ENCODE results near the gene CDC42BPA. TPM values are rescaled to one million over a fixed set of nuclear protein-coding genes. Genes with fewer than 3 reads are reported as not detected.
"Not testable (repeated sequence)": the region's sequence is repeated elsewhere in the genome, so short reads cannot be mapped to it uniquely, and the experiment has no call there.

CDC42BPA gene
- total RNA-seq, 1 donor from 2014 or later, result 202 TPM

DNA sequence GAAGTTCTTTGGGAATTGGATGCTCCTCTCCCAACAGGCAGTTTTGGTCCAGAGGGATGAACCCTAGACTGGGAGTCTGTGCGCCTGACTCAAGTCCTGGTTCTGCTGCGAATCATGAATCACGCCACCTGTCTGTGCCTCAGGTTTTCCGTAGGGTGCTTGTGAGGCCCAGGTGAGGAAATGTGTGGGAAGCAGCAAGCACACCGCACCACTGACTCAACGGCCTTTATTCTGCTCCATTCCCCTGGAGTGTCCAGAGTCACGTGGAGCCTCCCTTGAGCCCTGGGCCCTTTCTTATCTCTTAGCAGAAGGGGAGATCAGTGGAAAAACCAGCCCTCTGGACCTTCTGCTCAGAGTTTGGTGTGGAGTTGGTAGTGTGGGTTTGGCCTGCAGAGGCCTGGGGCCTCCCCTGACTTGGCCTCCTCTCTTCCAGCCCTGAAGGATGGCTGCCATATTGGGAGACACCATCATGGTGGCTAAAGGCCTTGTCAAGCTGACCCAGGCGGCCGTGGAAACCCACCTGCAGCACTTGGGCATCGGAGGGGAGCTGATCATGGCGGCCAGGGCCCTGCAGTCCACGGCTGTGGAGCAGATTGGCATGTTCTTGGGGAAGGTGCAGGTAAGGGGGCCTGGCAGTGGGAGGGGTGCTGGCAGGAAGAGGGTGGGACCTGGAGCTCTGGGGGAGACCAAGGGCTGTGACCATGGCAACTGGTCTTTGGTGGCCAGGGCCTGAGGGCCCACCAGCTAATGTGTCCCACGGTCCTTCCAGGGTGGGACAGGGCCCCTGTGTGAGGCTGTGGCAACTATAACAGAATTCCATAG, 357.1 kb downstream of the CDC42BPA start:
- no peak for DNase-seq

DNA sequence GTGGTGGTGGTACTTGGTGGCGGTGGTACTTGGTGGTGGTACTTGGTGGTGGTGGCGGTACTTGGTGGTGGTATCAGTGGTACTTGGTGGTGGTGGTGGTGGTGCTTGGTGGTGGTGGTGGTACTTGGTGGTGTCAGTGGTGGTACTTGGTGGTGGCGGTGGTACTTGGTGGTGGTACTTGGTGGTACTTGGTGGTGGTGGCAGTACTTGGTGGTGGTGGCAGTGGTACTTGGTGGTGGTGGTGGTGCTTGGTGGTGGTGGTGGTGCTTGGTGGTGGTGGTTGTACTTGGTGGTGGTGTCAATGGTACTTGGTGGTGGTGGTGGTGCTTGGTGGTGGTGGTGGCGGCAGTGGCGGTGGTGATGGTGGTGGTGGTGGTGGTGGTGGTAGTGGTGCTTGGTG, 358.0 kb downstream of the CDC42BPA start:
- DNase-seq, result no peak

DNA sequence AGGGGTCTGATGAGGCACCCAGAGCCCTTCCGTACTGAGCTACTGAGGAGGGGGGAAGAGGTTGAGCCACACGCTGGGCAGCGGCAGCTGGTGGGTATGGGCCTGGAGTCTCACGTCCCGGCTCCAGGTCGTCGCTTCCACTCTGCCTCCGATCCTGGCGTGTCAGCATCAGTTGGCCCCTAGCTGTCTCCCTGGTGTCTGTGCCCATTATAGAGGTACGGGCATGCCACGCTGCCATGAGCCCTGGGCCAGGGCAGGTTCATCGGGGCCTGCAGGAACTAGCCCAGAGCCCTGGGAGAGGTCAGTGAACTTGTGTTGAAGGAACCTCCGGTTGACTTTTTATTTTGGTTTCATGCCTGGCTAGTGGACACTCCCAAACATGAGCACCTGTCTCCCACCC, 360.0 kb downstream of the CDC42BPA start:
- DNase-seq, result no peak

DNA sequence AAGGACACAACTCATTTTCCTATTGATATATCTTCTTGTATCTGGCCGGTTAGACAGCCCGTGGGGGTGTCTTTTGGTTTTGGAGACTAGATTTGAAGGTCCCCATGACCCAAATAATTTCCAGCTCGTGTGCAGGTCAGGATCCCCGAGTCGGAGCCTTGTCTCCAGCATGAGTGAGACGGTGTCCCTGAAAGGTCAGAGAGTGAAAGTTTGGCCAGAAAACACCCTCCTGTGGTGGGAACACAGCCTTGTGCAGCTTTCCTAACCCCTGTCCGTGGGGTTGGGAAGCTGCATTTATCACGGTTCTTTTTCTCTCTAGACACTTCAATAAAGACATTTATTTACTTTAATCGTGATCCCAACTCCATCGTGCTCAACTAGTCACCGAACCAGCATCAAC, 360.6 kb downstream of the CDC42BPA start:
- DNase-seq, result no peak

DNA sequence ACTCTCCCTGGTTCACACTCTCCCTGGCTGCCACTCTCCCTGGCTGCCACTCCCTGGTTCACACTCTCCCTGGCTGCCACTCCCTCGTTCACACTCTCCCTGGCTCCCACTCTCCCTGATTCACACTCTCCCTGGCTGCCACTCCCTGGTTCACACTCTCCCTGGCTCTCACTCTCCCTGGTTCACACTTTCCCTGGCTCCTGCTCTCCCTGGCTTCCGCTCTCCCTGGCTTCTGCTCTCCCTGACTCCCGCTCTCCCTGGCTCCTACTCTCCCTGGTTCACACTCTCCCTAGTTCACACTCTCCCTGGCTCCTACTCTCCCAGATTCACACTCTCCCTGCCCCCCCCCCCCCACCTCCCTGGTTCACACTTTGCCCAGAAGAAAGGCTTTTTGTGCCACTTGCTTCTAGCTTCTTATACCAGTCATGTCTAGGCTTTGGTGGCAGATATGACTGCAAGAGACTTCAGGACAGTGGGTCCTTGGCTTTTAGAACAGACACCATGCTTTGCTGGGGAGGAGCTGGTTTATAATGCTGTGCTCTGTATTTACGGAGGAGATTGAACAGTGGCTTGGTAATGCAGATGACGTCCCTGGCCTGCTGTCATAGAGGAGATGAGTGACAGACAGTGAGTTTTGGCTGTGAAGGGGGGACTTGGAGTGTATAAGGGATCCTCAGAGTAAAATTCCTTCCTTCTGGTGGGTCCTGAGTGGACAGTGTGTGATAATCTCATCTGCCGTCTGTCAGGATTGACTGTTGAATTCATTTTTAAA, 361.2 kb downstream of the CDC42BPA start:
- no peak for DNase-seq

DNA sequence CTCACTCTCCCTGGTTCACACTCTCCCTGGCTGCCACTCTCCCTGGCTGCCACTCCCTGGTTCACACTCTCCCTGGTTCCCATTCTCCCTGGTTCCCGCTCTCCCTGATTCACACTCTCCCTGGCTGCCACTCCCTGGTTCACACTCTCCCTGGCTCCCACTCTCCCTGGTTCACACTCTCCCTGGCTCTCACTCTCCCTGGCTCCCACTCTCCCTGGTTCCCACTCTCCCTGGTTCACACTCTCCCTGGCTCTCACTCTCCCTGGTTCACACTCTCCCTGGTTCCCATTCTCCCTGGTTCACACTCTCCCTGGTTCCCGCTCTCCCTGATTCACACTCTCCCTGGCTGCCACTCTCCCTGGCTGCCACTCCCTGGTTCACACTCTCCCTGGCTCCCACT, 362.4 kb downstream of the CDC42BPA start:
- not testable (repeated sequence) for DNase-seq

DNA sequence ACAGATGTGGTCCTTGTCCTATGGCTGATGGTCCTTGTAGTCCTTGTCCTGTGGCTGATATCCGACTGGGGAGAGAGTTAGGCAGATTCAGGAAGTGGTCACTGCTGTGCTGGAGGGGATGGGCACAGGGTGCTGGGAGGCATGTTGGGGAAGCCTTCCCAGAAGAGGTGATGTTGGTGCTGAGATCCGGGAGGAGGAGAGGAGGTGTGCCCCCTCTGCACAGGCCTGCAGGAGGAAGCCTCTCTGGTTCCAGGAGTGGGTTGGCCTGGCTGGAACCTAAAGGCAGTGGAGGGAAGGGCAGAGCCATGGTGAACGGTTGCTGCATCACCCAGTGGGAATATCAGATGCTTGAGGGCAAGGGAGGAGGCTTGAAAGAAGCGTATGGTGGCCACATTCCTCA, 363.5 kb downstream of the CDC42BPA start:
- DNase-seq, result no peak

DNA sequence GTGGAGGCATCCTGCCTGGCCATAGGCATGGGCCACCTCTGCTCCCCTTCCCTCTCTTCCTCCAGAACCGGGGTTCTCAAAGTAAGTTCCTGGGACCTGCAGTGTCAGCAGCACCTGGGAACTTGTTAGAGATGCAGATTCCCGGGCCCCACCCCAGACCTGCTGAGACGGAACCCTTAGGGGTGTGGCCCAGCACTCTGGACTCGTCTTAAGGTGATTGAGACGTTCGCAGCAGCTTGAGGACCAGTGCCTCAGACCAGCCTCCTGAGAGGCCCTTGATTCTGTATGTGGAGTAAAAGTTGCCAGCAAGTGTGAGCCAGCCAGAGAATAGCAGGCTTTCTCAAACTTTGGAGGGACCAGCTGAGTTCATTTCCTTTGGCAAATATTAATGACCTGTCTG, 364.0 kb downstream of the CDC42BPA start:
- DNase-seq, result no peak

DNA sequence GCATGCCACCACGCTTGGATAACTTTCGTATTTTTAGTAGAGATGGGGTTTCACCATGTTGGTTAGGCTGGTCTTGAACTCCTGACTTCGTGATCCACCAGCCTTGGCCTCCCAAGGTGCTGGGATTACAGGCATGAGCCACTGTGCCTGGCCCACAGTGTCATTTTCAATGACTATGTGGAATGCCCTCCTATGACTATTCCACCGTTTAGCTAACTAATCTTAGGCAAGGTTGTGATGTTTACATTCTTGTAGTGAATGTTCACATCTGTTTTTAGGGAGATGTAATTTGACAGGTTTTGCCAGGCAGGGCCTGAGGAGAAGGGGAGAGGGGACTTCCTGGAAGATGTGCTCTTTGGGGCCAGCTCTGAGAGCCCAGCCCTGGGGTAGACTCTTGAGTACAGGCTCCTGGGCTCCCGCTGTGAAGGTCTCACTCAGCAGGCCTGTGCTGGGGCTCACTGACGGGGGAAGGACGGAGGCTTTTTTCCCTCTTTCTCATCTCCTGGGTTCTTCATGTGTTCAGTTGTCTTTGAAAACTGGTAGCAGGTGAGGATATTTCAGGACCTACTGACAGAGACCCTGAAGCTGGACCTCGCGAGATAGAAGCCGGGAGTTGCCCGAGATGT, 365.0 kb downstream of the CDC42BPA start:
- no peak for DNase-seq

DNA sequence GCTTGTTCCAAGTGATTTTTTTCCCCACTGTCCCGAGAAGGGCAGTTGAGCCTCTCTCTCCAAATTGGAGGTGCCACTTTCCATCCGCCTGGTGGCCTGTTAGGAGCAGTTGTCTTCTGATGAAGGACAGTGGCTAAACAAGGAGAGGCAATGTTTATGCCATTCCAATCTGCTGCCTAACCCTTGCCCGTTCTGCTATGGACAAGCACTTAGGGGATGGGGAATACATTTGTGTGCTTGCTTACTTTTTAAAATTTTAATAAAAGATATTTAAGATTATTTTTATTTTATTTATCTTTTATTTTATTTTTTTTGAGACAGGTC, 366.2 kb downstream of the CDC42BPA start:
- DNase-seq, result no peak

DNA sequence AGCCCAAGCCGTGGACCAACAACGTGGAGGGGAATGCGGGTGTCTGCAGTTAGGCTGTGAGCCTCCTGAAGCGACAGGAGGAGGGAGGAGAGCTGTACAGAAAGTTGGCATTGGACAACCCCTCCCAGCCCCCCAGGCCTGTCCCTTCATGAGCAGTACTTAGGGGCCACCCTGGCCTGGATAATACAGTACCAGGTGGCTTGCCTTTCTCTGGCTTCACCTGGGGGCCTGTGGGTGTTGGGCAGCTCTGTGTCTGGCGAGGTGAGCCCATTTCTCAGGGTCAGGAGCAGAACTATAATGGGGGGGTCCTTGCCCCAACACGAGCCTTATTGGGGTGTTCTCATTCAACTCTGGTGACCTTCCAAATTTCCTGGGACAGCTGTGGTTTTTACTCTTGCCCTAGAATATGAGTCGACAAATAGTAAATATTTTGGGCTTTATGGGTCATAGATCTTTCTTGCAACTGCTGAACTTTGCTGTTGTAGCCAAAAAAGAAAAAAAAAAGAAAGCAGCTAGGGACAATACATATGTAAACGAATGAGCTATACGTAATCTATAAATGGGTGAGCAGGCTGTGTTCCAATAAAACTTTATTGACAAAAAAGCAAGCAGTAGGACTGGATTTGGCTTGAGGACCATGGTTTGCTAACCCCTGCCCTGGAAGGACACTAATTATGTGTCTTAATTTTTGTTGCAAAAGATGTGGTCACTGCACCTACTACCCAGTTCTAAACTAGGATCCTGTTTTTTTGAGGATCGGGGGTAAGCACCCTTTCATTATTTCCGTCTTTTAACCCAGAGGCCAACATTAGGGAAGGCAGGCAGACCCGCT, 366.8 kb downstream of the CDC42BPA start:
- DNase-seq, result no peak

DNA sequence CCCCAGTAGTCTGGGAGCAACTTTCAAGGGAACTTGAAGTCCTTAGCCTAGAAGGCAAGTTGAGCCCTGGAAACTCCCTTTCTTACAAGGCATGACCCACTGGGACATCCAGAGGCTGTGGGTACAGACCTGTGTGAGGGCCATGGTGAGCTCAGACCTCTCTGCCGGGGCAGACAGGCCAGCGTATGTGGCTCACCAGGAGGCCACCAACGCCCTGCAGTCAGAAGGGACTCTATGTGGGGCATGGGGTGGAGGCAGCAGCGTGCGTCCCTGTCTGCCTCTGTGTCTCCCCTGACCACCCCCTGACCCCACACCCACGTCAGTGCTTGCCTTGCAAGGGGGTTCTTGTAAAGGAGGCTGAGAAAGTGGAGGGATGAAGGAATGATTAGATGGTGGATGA, 367.4 kb downstream of the CDC42BPA start:
- DNase-seq, result no peak

DNA sequence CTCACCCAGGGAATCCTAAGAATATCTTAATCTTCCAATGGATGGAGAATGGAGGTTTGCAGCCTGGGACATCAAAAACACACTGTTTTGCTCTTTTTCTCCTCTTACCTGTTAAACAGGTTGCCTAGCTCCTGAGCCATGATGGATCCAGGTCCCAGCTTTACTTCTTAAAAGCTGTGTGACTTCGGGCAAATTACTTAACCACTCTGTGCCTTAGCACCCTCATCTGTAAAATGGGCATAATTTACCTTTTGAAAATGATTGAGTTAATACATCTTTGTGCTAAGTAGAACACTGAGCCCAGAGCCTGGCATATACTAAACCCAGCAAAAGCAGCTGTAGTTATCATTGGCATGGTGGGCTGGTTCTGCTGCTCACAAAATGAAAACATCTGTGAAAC, 368.0 kb downstream of the CDC42BPA start:
- DNase-seq, result no peak

DNA sequence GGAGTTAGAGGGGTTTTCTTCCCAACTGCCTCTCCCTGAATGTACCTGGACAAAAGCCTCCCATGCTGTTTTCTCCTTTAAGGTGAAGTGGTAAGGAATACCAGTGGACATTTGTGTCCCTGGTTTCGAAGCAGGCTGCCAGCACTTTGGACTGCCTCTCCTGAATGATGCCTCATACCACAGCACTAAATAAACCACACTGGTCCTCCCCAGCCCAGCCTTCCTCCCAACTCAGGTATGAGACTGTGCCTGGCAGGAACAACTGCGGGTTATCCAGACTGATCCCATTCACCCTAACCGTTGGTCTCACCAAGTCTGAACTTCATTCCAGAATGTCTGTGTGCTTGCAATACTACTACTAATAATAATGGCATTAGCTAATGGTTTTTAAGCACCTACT, 368.9 kb downstream of the CDC42BPA start:
- no peak for DNase-seq

DNA sequence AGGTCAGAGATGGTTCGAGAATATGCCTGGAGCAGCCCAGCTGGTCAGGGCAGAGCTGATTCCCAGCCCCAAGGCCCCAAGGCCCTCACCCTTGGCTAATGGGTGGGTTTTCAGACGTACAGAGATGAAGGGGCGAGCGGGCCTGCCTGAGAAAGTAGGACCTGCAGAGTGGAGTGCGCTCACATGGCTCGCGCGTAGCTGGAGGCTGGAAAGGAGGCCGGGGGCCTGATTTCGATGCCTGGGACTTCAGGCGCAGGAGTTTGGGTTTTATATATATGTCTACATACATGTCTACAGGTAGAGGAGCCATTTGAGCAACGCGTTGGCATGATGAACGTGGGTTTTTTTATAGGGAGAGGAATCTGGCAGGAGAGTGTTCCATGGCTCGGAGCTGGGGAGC, 369.3 kb downstream of the CDC42BPA start:
- no peak for DNase-seq

DNA sequence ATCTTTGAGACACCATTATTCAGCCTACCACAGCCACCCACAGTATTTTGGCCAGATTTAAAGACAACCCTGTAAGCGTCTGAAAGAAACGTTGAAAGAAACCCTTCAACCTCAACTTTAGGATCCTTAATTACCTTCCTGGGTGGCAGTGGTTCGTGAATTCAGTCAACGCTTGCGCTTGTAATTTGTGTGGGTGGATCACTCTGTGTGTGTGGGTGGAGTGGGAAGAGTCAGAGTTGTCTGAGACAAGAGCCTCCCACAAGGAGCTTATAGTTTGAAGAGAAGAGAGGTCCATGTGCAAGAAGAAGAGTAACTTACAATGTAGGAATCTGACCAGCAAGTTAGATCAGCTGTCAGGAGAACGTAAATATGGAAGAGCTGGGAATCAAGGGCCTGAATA, 369.8 kb downstream of the CDC42BPA start:
- no peak for DNase-seq

DNA sequence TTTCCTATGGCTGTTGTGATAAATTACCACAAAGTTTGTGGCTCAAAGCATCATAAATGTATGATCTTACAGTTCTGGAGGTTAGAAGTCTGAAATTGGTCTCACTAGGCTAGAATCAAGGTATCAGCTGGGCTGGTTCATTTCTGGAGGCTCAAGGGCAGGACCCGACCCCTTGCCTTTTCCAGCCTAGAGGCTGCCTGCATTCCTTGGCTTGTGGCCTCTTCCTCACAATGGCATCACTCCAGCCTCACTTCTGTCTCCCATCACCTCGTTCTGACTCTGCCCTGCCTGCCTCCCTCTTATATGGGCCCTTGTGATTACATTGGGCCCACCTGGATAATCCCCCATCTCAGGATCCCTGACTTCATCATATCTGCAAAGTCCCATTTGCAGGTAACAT, 370.2 kb downstream of the CDC42BPA start:
- no peak for DNase-seq

DNA sequence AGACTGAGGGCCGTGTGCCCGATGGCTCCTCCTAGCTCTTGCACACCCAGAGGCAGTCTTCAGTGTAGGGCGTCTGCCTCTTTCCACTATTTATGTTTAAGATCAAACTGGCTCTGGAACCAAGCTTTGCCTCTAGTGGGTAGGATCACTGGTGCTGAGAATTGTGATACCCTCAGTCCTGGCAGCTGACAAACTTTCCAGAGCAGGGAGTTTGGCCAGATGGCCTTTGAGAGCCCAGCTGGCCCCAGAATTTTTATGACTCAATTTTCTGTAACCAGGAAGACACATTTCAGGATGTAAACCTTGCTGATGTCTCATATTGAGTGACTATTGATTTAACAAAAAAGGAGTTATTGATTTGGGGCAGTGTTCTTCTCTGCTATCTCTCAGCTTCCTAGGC, 371.5 kb downstream of the CDC42BPA start:
- DNase-seq, result no peak

DNA sequence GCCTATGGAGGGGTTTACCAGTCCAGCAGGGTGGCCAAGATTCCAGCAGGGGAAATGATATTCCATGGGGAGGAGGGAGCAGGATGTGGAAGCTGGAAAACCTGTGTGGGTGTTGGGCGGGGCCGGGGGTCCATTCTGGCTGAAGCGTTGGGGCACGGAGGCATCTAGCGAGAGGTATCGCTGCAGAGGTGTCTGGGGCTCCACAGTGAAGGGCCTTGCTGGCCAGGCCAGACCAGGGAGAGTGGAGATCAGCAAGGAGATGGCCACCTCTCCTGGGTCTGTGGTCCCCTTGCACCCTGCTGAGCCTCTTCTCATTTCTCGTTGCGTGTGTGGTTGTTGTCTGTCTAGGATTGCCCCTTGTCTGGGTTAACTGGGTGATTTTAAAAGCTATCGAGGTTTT, 372.0 kb downstream of the CDC42BPA start:
- DNase-seq, result no peak

DNA sequence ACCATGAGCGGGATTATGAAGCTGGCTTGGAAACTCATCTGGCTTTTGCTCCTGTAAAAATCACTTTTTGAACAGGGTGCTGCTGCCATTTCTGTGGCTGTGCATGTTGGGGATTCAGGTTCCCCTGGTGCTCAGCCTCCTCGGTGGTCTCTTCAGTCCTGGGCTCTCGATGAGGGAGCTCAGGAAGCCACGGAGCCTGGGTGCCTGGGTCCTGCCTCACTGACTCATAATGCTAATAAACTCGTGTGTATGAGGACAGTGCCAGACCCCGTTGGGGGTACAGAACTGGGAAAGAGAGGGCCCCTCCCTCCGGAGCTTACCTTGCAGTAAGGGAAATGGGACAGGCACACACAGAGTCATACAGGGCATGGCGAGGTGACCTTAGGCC, 372.4 kb downstream of the CDC42BPA start:
- DNase-seq, result no peak

DNA sequence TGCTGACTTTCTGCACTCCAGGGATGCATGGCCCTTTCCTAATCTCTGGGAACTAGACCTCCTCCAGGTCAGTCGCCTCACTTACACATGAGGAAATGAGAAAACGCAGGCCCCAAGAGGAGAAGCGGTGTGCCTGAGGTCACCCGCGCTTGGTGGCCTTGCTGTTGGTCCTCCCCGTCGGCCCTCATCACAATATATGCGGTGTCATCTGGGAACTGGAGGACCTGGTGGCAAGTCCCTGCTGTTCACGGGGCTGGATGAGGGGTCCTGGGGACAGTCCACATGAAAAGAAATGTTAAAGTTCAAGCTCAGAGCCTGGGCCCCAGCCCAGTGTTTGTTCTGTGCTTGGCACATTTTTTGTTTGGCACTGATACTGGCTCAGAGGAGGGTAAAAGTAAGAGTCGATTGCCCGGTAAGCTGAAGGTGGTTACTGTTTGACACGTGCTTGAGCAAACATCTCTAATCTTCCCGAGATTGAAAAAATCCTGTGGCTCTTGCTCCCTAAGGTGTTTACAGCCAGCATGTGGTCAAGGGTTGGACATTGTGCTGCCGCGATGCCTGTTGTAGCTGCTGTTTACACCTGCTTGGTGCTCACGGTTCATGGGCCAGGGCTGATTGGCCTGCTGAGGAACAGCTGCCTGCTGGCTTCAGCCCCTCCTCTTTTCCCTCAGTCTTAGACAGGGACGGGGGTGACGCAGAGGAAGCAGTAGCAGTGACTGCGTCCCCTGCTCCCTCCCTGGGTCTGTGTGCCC, 373.0 kb downstream of the CDC42BPA start:
- no peak for DNase-seq

DNA sequence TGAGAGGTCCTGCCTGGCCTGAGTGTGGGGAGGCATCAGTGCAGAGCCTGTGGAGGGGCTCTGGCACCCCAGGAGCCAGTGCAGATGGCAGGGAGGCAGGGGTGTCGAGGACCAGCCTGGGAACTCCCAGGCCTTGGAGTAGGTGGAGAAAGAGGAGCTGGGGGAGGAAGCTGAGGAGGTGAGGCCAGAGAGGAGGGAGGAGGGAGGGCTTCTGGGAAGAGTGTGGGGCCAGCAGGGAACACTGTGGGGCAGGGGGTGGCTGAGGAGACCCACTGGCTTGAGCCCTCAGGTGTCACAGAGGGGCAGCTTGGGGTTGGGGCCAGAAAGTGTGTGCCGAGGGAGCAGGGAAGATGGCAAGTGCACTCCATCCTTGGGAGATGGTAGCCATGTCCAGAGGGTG, 374.4 kb downstream of the CDC42BPA start:
- no peak for DNase-seq

Data from occipital lobe (tissue), 2 donors.